Breast epithelium (tissue), 4 donors: Measurements from ENCODE around the gene AMPD2. TPM values are rescaled to one million over a fixed set of nuclear protein-coding genes. Genes with fewer than 3 reads are reported as not detected.

Experiments used
- DNase-seq, 2 donors: peaks; one replicate each; pipeline ENCODE4 v3.0.0-alpha.2; 2019; ENCODE audit warnings: low spot score in 2 of 2
- H3K27ac ChIP-seq, 2 donors: fragments of 200-600 bp; sonication (generic) in 1 of 2; one replicate each; pipeline ENCODE4 v1.5.1; 2016 to 2019; ENCODE audit warnings: mild to moderate bottlenecking in 1 of 2
- H3K27me3 ChIP-seq, 2 donors: fragments of 200-600 bp; sonication (generic) in 1 of 2; one replicate each; pipeline versions ENCODE4 v1.5.1 to v1.6.0; 2017 to 2019; ENCODE audit warnings: control low read depth in 1 of 2, mild to moderate bottlenecking in 1 of 2
- H3K36me3 ChIP-seq: fragments of 200-600 bp; one replicate; pipeline ENCODE4 v1.5.1; 2019
- H3K4me1 ChIP-seq, 2 donors: fragments of 200-600 bp; sonication (generic); one replicate each; pipeline ENCODE4 v1.5.1; 2016 to 2019; ENCODE audit warnings: control low read depth in 1 of 2
- H3K4me3 ChIP-seq, 3 donors: fragments of 200-600 bp; sonication (generic); 1 replicate in 2 of 3; 2 replicates in 1 of 3; pipeline ENCODE4 v1.5.1; 2016 to 2019; ENCODE audit warnings: mild to moderate bottlenecking in 3 of 3, moderate library complexity in 2 of 3
- H3K9me3 ChIP-seq, 2 donors: fragments of 200-600 bp; sonication (generic) in 1 of 2; one replicate each; pipeline ENCODE4 v1.5.1; 2016 to 2019; ENCODE audit warnings: control low read depth in 1 of 2
- CTCF ChIP-seq, 3 donors: fragments of 450-650 bp; IDR thresholded peaks; one replicate each; pipeline ENCODE4 v1.5.1; 2016 to 2017; ENCODE audit warnings: antibody characterized with exemption in 3 of 3, mild to moderate bottlenecking in 3 of 3, moderate library complexity in 3 of 3
- POLR2A ChIP-seq: fragments of 450-650 bp; IDR thresholded peaks from one replicate; pipeline ENCODE4 v1.6.1; 2016; ENCODE audit warnings: antibody characterized with exemption, mild to moderate bottlenecking, moderate library complexity
- POLR2AphosphoS5 ChIP-seq, 3 donors: sonication (generic); formaldehyde crosslinking; IDR thresholded peaks; one replicate each; pipeline ENCODE4 v1.6.1; 2017; ENCODE audit warnings: antibody characterized with exemption in 3 of 3
- intact Hi-C: fragments of 100-400 bp; cut with DNase I; formaldehyde crosslinking; loops from one replicate; pipeline ENCODE4 v1.15.1; 2023; ENCODE audit warnings: low total_unique reads
- total RNA-seq, 3 donors: library from RNA; depleted of rRNA; stranded (reverse); fragments of >200 nt; gene quantifications; one replicate each; pipeline ENCODE4 v1.1.0, GENCODE V29; 2016

Gene AMPD2
- total RNA-seq, 3 donors from 2014 or later = 21.3 to 68.2 (median 47.4) TPM

- TF ChIP-seq POLR2AphosphoS5 (IDR thresholded peaks at IDR 0.05) = no peak
- TF ChIP-seq CTCF (IDR thresholded peaks at IDR 0.05) = no peak
- TF ChIP-seq POLR2A = no peak
Measured at GRCh38 chr1:109627692-109628399, 8.2 kb downstream of the AMPD2 start.

GRCh38 chr1:109628540-109629321 lies 9.1 kb downstream of the AMPD2 start:
- no peaks in the 10 kb centered on the region for H3K9me3 ChIP-seq
- no peak for DNase-seq
- H3K27me3 ChIP-seq = no peaks in the 10 kb centered on the region
- no peak overlapping the region for H3K27ac ChIP-seq
- no peak overlapping the region for H3K4me3 ChIP-seq
- no peaks in the 10 kb centered on the region for H3K36me3 ChIP-seq
- intact Hi-C loops = no loop called here
- TF ChIP-seq CTCF (IDR thresholded peaks at IDR 0.05) (no peak), POLR2A (no peak), POLR2AphosphoS5 (IDR thresholded peaks at IDR 0.05) (no peak)
- H3K4me1 ChIP-seq = no peaks in the 10 kb centered on the region

More at GRCh38 chr1:109627692-109628399, 8.2 kb downstream of the AMPD2 start:
- intact Hi-C loops = no loop called here
- Histone ChIP-seq H3K9me3 (no peaks in the 10 kb centered on the region), H3K4me3 (no peak overlapping the region), H3K36me3 (no peaks in the 10 kb centered on the region), H3K27me3 (no peaks in the 10 kb centered on the region), H3K4me1 (no peaks in the 10 kb centered on the region), H3K27ac (no peak overlapping the region)
- DNase-seq = no peak

- no peak for DNase-seq
- intact Hi-C loops = loop anchor here (10.0 kb wide), 1 partner anchor 145 kb away; no protein-coding TSS in a partner anchor
- no peak for TF ChIP-seq POLR2AphosphoS5 (IDR thresholded peaks at IDR 0.05)
- TF ChIP-seq CTCF (IDR thresholded peaks at IDR 0.05) = no peak
- TF ChIP-seq POLR2A = no peak
- Histone ChIP-seq H3K36me3 (no peaks in the 10 kb centered on the region), H3K27ac (no peak overlapping the region), H3K27me3 (no peaks in the 10 kb centered on the region), H3K9me3 (no peaks in the 10 kb centered on the region), H3K4me1 (no peaks in the 10 kb centered on the region), H3K4me3 (no peak overlapping the region)
Measured at GRCh38 chr1:109629372-109630030, 9.9 kb downstream of the AMPD2 start.

GRCh38 chr1:109630081-109630897 lies 10.7 kb downstream of the AMPD2 start:
- Histone ChIP-seq H3K27ac (no peak overlapping the region), H3K9me3 (no peaks in the 10 kb centered on the region), H3K36me3 (no peaks in the 10 kb centered on the region), H3K27me3 (no peaks in the 10 kb centered on the region), H3K4me3 (no peak overlapping the region), H3K4me1 (no peaks in the 10 kb centered on the region)
- intact Hi-C loops = loop anchor here (10.0 kb wide), 1 partner anchor 145 kb away; no protein-coding TSS in a partner anchor
- TF ChIP-seq POLR2A = no peak
- no peak for TF ChIP-seq CTCF (IDR thresholded peaks at IDR 0.05)
- TF ChIP-seq POLR2AphosphoS5 (IDR thresholded peaks at IDR 0.05) = no peak
- DNase-seq = no peak
